A673 (cell line): ENCODE results near the gene UXS1. TPM values are rescaled to one million over a fixed set of nuclear protein-coding genes. Genes with fewer than 3 reads are reported as not detected.
"Not testable (repeated sequence)": the region's sequence is repeated elsewhere in the genome, so short reads cannot be mapped to it uniquely, and the experiment has no call there.

Experiments used
- BruUV-seq: library from RNA; stranded (reverse); fragments of 400-500 nt; replicated peaks from 2 replicates; lab custom pipeline; 2021; lab: Mats Ljungman, UMichigan
- CTCF ChIA-PET: fragments of 300-600 bp; sonication (Branson Sonifier 250); formaldehyde crosslinking; loops from one replicate; lab custom pipeline; 2022; ENCODE audit warnings: antibody characterized with exemption; lab: Charles Lee
- POLR2A ChIA-PET: fragments of 300-600 bp; sonication (Branson Sonifier 250); formaldehyde crosslinking; loops from one replicate; lab custom pipeline; 2022; ENCODE audit warnings: antibody characterized with exemption; ENCODE audit not compliant: low non-redundant PET; lab: Charles Lee
- DNase-seq: peaks from one replicate; pipeline ENCODE4 v3.0.0-alpha.2; 2015; ENCODE audit warnings: low spot score
- H3K27ac ChIP-seq: fragments of 200-600 bp; sonication (generic); 2 replicates; pipeline ENCODE4 v1.5.1; 2016; ENCODE audit warnings: mixed run types, low read depth, mild to moderate bottlenecking, mixed read lengths, antibody characterized with exemption, low read length; ENCODE audit not compliant: poor library complexity, severe bottlenecking
- H3K27me3 ChIP-seq: fragments of 200-600 bp; sonication (generic); replicated peaks from 2 replicates; pipeline ENCODE4 v1.6.1; 2017; ENCODE audit warnings: mixed run types, low read depth, mild to moderate bottlenecking, mixed read lengths, antibody characterized with exemption, low read length; ENCODE audit not compliant: insufficient read depth, poor library complexity
- H3K36me3 ChIP-seq: fragments of 200-600 bp; sonication (generic); 2 replicates; pipeline ENCODE4 v1.6.1; 2016; ENCODE audit warnings: mixed run types, mild to moderate bottlenecking, mixed read lengths, antibody characterized with exemption, low read length; ENCODE audit not compliant: insufficient read depth, poor library complexity, severe bottlenecking
- H3K4me1 ChIP-seq: fragments of 200-600 bp; sonication (generic); 2 replicates; pipeline ENCODE4 v1.6.1; 2017; ENCODE audit warnings: mixed run types, mild to moderate bottlenecking, mixed read lengths, antibody characterized with exemption, low read length; ENCODE audit not compliant: insufficient read depth, poor library complexity, severe bottlenecking
- H3K4me3 ChIP-seq: fragments of 200-600 bp; sonication (generic); 2 replicates; pipeline ENCODE4 v1.5.1; 2016; ENCODE audit warnings: low read depth, mixed run types, mild to moderate bottlenecking, mixed read lengths, low read length; ENCODE audit not compliant: poor library complexity, severe bottlenecking
- H3K9me3 ChIP-seq: fragments of 200-600 bp; sonication (generic); 2 replicates; pipeline ENCODE4 v1.6.1; 2016; ENCODE audit warnings: mixed run types, low read depth, mild to moderate bottlenecking, mixed read lengths, antibody characterized with exemption, low read length; ENCODE audit not compliant: poor library complexity, severe bottlenecking
- CTCF ChIP-seq: fragments of 300-800, 200-600 bp; sonication (generic); conservative IDR thresholded peaks from 2 replicates; pipeline ENCODE4 v1.5.1; 2017; ENCODE audit warnings: low read depth, mild to moderate bottlenecking, antibody characterized with exemption, low read length, moderate library complexity, mixed read lengths
- EZH2 ChIP-seq: fragments of 200-600 bp; sonication (generic); IDR thresholded peaks from 2 replicates; pipeline ENCODE4 v1.6.1; 2017; ENCODE audit warnings: borderline replicate concordance, low read depth, mild to moderate bottlenecking, mixed read lengths, antibody characterized with exemption, low read length; ENCODE audit not compliant: poor library complexity, severe bottlenecking
- intact Hi-C: fragments of 100-400 bp; cut with micrococcal nuclease; formaldehyde crosslinking; loops from one replicate; pipeline ENCODE4 v1.10.0; 2022; ENCODE audit not compliant: unreplicated experiment
- total RNA-seq: library from RNA; stranded (reverse); gene quantifications from 2 replicates; pipeline ENCODE4 v1.2.3, GENCODE V29; 2021

Gene UXS1
- total RNA-seq, 1 experiment from 2014 or later: 48.6 TPM

- no peak for TF ChIP-seq EZH2
- no peak for TF ChIP-seq CTCF
- CTCF ChIA-PET: no interaction called here
- no peaks in the 10 kb centered on the region for H3K4me1 ChIP-seq
Measured at GRCh38 chr2:106205488-106205887, 11.4 kb upstream of the UXS1 start.

GRCh38 chr2:106204551-106204950 lies 10.4 kb upstream of the UXS1 start:
- H3K27me3 ChIP-seq, intact Hi-C loops, H3K9me3 ChIP-seq, POLR2A ChIA-PET, DNase-seq, H3K4me3 ChIP-seq, H3K36me3 ChIP-seq, BruUV-seq, CTCF ChIA-PET, H3K27ac ChIP-seq, H3K4me1 ChIP-seq: not testable (repeated sequence)

More at GRCh38 chr2:106205488-106205887, 11.4 kb upstream of the UXS1 start:
- Histone ChIP-seq H3K27me3 (no peaks in the 10 kb centered on the region), H3K27ac (no peak overlapping the region), H3K9me3 (no peaks in the 10 kb centered on the region), H3K4me3 (no peak overlapping the region), H3K36me3 (no peaks in the 10 kb centered on the region)
- BruUV-seq: no TSS peak
- no peak for DNase-seq
- intact Hi-C loops: no loop called here
- POLR2A ChIA-PET: no interaction called here

GRCh38 chr2:106201661-106202060 lies 7.6 kb upstream of the UXS1 start:
- Histone ChIP-seq H3K27me3 (no peaks in the 10 kb centered on the region), H3K4me1 (no peaks in the 10 kb centered on the region), H3K4me3 (no peak overlapping the region), H3K9me3 (no peaks in the 10 kb centered on the region), H3K36me3 (no peaks in the 10 kb centered on the region), H3K27ac (no peak overlapping the region)
- BruUV-seq: no TSS peak
- ChIA-PET POLR2A (no interaction called here), CTCF (no interaction called here)
- TF ChIP-seq EZH2: no peak
- intact Hi-C loops: no loop called here
- DNase-seq: no peak

GRCh38 chr2:106197878-106198277 lies 3.8 kb upstream of the UXS1 start:
- no peak for DNase-seq
- ChIA-PET POLR2A (no interaction called here), CTCF (no interaction called here)
- TF ChIP-seq CTCF (no peak), EZH2 (no peak)
- H3K4me1 ChIP-seq: no peaks in the 10 kb centered on the region
- no peaks in the 10 kb centered on the region for H3K27me3 ChIP-seq
- no TSS peak for BruUV-seq
- no peaks in the 10 kb centered on the region for H3K9me3 ChIP-seq
- intact Hi-C loops: no loop called here
- H3K4me3 ChIP-seq: no peak overlapping the region
- no peaks in the 10 kb centered on the region for H3K36me3 ChIP-seq
- H3K27ac ChIP-seq: no peak overlapping the region
